ENCODE data around the gene SHISAL1.

- TF ChIP-seq CTCF (IDR thresholded peaks at IDR 0.05; ENCODE audit: borderline replicate concordance, extremely low read depth, low read length, poor library complexity, severe bottlenecking) (no peak), EZH2 (IDR thresholded peaks at IDR 0.05; ENCODE audit: borderline replicate concordance, low read depth, low read length, severe bottlenecking) (no peak)
Measured at GRCh38 chr22:44358709-44359440, 46.1 kb upstream of the SHISAL1 start.
